ENCODE results near the gene MBOAT7. TPM values are rescaled to one million over a fixed set of nuclear protein-coding genes. Genes with fewer than 3 reads are reported as not detected.

The MBOAT7 gene
- total and polyA plus RNA-seq, 2 of the 8 experiments (the other 6 are each of a cell fraction or from before 2014, with no cell fraction given), result 85.5 to 90.9 TPM

DNA sequence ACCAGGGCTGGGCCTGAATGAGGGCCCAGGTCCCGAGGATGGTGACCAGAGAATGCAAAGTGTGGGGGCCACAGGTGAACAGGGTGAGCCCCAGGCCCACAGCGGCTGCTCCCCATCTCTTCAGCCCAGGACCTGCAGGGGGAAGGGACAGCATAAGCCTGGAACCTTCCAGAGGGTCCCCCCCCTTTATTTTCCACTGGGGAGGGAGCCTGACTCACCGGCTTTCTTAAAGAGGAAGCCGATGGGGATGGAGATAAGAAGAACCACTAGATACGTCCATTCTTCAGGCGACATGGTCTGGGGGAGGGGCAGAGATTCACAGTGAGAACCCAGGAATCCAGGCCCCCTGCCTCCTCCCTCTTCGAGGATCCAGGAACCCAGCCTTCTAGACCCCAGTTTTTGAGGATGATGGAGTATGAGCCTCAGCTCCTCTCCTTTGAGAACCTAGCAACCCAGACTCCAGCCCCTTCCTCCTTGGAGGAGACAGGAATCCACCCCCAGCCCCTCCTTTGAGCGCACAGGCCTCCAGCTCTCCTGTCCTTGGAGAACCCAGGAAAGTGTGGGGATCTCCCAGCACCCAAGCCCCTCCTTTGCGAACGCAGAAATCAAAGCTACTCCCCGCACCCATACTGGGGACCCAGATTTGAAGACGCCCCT is 1.0 kb downstream of the MBOAT7 start (continued):
- TF ChIP-seq, protein P1, sequence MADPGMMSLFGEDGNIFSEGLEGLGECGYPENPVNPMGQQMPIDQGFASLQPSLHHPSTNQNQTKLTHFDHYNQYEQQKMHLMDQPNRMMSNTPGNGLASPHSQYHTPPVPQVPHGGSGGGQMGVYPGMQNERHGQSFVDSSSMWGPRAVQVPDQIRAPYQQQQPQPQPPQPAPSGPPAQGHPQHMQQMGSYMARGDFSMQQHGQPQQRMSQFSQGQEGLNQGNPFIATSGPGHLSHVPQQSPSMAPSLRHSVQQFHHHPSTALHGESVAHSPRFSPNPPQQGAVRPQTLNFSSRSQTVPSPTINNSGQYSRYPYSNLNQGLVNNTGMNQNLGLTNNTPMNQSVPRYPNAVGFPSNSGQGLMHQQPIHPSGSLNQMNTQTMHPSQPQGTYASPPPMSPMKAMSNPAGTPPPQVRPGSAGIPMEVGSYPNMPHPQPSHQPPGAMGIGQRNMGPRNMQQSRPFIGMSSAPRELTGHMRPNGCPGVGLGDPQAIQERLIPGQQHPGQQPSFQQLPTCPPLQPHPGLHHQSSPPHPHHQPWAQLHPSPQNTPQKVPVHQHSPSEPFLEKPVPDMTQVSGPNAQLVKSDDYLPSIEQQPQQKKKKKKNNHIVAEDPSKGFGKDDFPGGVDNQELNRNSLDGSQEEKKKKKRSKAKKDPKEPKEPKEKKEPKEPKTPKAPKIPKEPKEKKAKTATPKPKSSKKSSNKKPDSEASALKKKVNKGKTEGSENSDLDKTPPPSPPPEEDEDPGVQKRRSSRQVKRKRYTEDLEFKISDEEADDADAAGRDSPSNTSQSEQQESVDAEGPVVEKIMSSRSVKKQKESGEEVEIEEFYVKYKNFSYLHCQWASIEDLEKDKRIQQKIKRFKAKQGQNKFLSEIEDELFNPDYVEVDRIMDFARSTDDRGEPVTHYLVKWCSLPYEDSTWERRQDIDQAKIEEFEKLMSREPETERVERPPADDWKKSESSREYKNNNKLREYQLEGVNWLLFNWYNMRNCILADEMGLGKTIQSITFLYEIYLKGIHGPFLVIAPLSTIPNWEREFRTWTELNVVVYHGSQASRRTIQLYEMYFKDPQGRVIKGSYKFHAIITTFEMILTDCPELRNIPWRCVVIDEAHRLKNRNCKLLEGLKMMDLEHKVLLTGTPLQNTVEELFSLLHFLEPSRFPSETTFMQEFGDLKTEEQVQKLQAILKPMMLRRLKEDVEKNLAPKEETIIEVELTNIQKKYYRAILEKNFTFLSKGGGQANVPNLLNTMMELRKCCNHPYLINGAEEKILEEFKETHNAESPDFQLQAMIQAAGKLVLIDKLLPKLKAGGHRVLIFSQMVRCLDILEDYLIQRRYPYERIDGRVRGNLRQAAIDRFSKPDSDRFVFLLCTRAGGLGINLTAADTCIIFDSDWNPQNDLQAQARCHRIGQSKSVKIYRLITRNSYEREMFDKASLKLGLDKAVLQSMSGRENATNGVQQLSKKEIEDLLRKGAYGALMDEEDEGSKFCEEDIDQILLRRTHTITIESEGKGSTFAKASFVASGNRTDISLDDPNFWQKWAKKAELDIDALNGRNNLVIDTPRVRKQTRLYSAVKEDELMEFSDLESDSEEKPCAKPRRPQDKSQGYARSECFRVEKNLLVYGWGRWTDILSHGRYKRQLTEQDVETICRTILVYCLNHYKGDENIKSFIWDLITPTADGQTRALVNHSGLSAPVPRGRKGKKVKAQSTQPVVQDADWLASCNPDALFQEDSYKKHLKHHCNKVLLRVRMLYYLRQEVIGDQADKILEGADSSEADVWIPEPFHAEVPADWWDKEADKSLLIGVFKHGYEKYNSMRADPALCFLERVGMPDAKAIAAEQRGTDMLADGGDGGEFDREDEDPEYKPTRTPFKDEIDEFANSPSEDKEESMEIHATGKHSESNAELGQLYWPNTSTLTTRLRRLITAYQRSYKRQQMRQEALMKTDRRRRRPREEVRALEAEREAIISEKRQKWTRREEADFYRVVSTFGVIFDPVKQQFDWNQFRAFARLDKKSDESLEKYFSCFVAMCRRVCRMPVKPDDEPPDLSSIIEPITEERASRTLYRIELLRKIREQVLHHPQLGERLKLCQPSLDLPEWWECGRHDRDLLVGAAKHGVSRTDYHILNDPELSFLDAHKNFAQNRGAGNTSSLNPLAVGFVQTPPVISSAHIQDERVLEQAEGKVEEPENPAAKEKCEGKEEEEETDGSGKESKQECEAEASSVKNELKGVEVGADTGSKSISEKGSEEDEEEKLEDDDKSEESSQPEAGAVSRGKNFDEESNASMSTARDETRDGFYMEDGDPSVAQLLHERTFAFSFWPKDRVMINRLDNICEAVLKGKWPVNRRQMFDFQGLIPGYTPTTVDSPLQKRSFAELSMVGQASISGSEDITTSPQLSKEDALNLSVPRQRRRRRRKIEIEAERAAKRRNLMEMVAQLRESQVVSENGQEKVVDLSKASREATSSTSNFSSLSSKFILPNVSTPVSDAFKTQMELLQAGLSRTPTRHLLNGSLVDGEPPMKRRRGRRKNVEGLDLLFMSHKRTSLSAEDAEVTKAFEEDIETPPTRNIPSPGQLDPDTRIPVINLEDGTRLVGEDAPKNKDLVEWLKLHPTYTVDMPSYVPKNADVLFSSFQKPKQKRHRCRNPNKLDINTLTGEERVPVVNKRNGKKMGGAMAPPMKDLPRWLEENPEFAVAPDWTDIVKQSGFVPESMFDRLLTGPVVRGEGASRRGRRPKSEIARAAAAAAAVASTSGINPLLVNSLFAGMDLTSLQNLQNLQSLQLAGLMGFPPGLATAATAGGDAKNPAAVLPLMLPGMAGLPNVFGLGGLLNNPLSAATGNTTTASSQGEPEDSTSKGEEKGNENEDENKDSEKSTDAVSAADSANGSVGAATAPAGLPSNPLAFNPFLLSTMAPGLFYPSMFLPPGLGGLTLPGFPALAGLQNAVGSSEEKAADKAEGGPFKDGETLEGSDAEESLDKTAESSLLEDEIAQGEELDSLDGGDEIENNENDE (IDR thresholded peaks at IDR 0.05; ENCODE audit: insufficient replicate concordance, low read length), result no peak
- TF ChIP-seq RNF2 (IDR thresholded peaks at IDR 0.05; ENCODE audit: borderline replicate concordance, low read depth, low read length, missing control alignments, poor library complexity, severe bottlenecking), result no peak
- no peak for TF ChIP-seq BACH1 (IDR thresholded peaks at IDR 0.05; ENCODE audit: low read length)
- TF ChIP-seq RAD21 (IDR thresholded peaks at IDR 0.05 in 1 of 2, conservative IDR thresholded peaks at IDR 0.05 in 1 of 2; ENCODE audit: low read depth in 2 of 2, low read length in 2 of 2), result no peak
- no peak for TF ChIP-seq KDM1A (IDR thresholded peaks at IDR 0.05; ENCODE audit: borderline replicate concordance, low read length)
- TF ChIP-seq JUN (IDR thresholded peaks at IDR 0.05; ENCODE audit: low read depth, low read length), result no peak
- TF ChIP-seq CBX8 (IDR thresholded peaks at IDR 0.05; ENCODE audit: borderline replicate concordance, low read depth, low read length), result no peak
- TF ChIP-seq CREB1 (IDR thresholded peaks at IDR 0.05), result no peak
- TF ChIP-seq SAP30 (IDR thresholded peaks at IDR 0.05; ENCODE audit: insufficient read depth, insufficient replicate concordance, low read length), result no peak
- TF ChIP-seq TEAD4 (IDR thresholded peaks at IDR 0.05; ENCODE audit: low read depth, low read length), result no peak
